ENCODE results near the gene TBX21.

GRCh38 chr17:47732399-47733046, 513 bp upstream of the TBX21 start:
- TF ChIP-seq CTCF (IDR thresholded peaks at IDR 0.05; ENCODE audit: low read length) = no peak
- no peak for TF ChIP-seq EZH2phosphoT487 (IDR thresholded peaks at IDR 0.05; ENCODE audit: low read length)
